ENCODE data around the gene INTS6L.

INTS6L gene

GRCh38 chrX:135518161-135518560, 2.3 kb upstream of the INTS6L start:
- DNase-seq (ENCODE audit: low read depth): no peak
- TF ChIP-seq MYC (IDR thresholded peaks at IDR 0.05; ENCODE audit: low read depth, low read length): no peak
- no peak for TF ChIP-seq CTCF (IDR thresholded peaks at IDR 0.05; ENCODE audit: low read depth, low read length)
- no peak for TF ChIP-seq POLR2A (IDR thresholded peaks at IDR 0.05; ENCODE audit: extremely low read depth, insufficient read length)
- no peak for TF ChIP-seq MAX (IDR thresholded peaks at IDR 0.05; ENCODE audit: low read depth, low read length)
- no peak overlapping the region for H3K4me3 ChIP-seq (ENCODE audit: low read depth, low read length)

GRCh38 chrX:135520022-135520552, 373 bp upstream of the INTS6L start:
- TF ChIP-seq MAX (IDR thresholded peaks at IDR 0.05; ENCODE audit: low read depth, low read length): no peak
- TF ChIP-seq CTCF (IDR thresholded peaks at IDR 0.05; ENCODE audit: low read depth, low read length): no peak
- no peak for TF ChIP-seq MYC (IDR thresholded peaks at IDR 0.05; ENCODE audit: low read depth, low read length)
- TF ChIP-seq POLR2A (IDR thresholded peaks at IDR 0.05; ENCODE audit: extremely low read depth, insufficient read length): no peak
- no peak for DNase-seq (ENCODE audit: low read depth)
- peak overlapping the region; percentile 57 for H3K4me3 ChIP-seq (ENCODE audit: low read depth, low read length)

- peak; percentile 95 for DNase-seq (ENCODE audit: low read depth)
- peak overlapping the region; percentile 82 for H3K4me3 ChIP-seq (ENCODE audit: low read depth, low read length)
- TF ChIP-seq MYC (IDR thresholded peaks at IDR 0.05; ENCODE audit: low read depth, low read length): 0 out of 2 replicates have a peak, but pooled peaks have one; percentile 32
- TF ChIP-seq POLR2A (IDR thresholded peaks at IDR 0.05; ENCODE audit: extremely low read depth, insufficient read length): peak; percentile 44
- TF ChIP-seq MAX (IDR thresholded peaks at IDR 0.05; ENCODE audit: low read depth, low read length): peak; percentile 36
- TF ChIP-seq CTCF (IDR thresholded peaks at IDR 0.05; ENCODE audit: low read depth, low read length): no peak
These were observed 1.1 kb downstream of the INTS6L start for GRCh38 chrX:135521405-135522131.

- peak overlapping the region; percentile 77 for H3K4me3 ChIP-seq (ENCODE audit: low read depth, low read length)
- no peak for DNase-seq (ENCODE audit: low read depth)
- TF ChIP-seq CTCF (IDR thresholded peaks at IDR 0.05; ENCODE audit: low read depth, low read length) (no peak), POLR2A (IDR thresholded peaks at IDR 0.05; ENCODE audit: extremely low read depth, insufficient read length) (peak; percentile 20), MAX (IDR thresholded peaks at IDR 0.05; ENCODE audit: low read depth, low read length) (no peak)
These were observed 1.7 kb downstream of the INTS6L start for GRCh38 chrX:135522132-135522530.

GRCh38 chrX:135522878-135523693, 2.6 kb downstream of the INTS6L start:
- DNase-seq (ENCODE audit: low read depth): peak; percentile 9
- peak overlapping the region; percentile 77 for H3K4me3 ChIP-seq (ENCODE audit: low read depth, low read length)

More at GRCh38 chrX:135522878-135523693, 2.6 kb downstream of the INTS6L start:
- no peak for TF ChIP-seq POLR2A (IDR thresholded peaks at IDR 0.05; ENCODE audit: extremely low read depth, insufficient read length)
- no peak for TF ChIP-seq MAX (IDR thresholded peaks at IDR 0.05; ENCODE audit: low read depth, low read length)

Data from NB4 (cell line).